Epithelial cell of proximal tubule (primary cell): ENCODE results near the gene TMEM184C. TPM values are rescaled to one million over a fixed set of nuclear protein-coding genes. Genes with fewer than 3 reads are reported as not detected.
A peak's percentile ranks its signal among the peaks of the same experiment; 100 is the strongest.

Experiments
- DNase-seq: peaks from one replicate; pipeline ENCODE4 v3.0.0-alpha.2; 2011; ENCODE audit warnings: low read depth
- H3K4me3 ChIP-seq: 2 replicates; pipeline ENCODE4 v1.5.1; 2011; ENCODE audit warnings: low read depth, mild to moderate bottlenecking, low read length
- total RNA-seq: library from RNA; depleted of rRNA; stranded (reverse); fragments of >200 nt; gene quantifications from 2 replicates; pipeline ENCODE4 v1.2.3, GENCODE V29; 2015
- TF ChIP-seq, protein P1 (sequence below): conservative IDR thresholded peaks from 2 replicates; pipeline ENCODE4 v1.5.1; 2012; ENCODE audit warnings: low read depth, mild to moderate bottlenecking, low read length

The TMEM184C gene
- total RNA-seq, 1 donor from 2014 or later: 21.7 TPM

- DNase-seq: no peak
- TF ChIP-seq, protein P1, sequence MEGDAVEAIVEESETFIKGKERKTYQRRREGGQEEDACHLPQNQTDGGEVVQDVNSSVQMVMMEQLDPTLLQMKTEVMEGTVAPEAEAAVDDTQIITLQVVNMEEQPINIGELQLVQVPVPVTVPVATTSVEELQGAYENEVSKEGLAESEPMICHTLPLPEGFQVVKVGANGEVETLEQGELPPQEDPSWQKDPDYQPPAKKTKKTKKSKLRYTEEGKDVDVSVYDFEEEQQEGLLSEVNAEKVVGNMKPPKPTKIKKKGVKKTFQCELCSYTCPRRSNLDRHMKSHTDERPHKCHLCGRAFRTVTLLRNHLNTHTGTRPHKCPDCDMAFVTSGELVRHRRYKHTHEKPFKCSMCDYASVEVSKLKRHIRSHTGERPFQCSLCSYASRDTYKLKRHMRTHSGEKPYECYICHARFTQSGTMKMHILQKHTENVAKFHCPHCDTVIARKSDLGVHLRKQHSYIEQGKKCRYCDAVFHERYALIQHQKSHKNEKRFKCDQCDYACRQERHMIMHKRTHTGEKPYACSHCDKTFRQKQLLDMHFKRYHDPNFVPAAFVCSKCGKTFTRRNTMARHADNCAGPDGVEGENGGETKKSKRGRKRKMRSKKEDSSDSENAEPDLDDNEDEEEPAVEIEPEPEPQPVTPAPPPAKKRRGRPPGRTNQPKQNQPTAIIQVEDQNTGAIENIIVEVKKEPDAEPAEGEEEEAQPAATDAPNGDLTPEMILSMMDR: no peak
- no peak overlapping the region for H3K4me3 ChIP-seq
These were observed 56.9 kb downstream of the TMEM184C start for GRCh38 chr4:147674073-147674472.

DNA sequence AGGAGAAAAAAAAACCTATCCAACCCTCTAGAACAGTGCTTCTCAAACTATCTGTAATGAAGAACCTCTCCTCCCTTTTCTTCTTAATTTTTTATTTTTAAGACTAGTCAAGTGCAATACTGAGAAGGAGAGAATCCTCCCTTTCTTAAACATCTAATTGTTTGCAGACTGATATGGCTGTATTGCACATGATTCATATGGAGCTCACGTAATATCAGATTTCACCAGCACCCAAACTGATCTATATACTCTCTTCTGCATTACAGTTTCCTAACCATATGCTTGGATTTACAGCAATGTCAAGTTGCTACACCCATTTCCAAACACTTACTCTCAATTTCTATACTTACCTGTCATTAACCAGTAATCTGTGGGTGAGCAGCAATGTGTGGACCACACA lies 57.3 kb downstream of the TMEM184C start:
- H3K4me3 ChIP-seq: no peak overlapping the region
- no peak for DNase-seq
- TF ChIP-seq, protein P1: no peak

DNA sequence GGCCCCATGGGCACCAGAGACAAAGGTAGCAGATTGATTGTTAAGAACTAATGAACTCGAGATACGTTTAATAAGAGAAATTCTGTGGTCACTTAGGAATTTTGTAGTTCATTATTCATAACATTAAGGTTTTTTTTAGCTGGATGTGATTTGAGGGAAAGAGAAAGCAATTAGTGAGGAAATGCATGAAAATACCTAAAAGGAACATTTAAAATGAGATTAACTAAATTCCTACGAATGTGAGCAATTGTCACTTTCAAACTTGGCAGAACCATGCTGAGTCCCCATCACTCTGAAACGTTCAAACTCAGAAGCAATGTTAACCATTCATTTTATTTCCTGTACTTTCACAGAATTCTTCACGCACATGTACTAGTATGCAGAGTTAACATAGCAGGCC lies 60.9 kb downstream of the TMEM184C start:
- no peak for DNase-seq
- TF ChIP-seq, protein P1: no peak
- H3K4me3 ChIP-seq: no peak overlapping the region

GRCh38 chr4:147678796-147679549 lies 61.8 kb downstream of the TMEM184C start:
- H3K4me3 ChIP-seq: no peak overlapping the region
- no peak for DNase-seq
- TF ChIP-seq, protein P1: peak; percentile 32

- peak overlapping the region; percentile 79 for H3K4me3 ChIP-seq
- DNase-seq: no peak
- TF ChIP-seq, protein P1: no peak
These were observed 65.6 kb downstream of the TMEM184C start for GRCh38 chr4:147682755-147683154.

DNA sequence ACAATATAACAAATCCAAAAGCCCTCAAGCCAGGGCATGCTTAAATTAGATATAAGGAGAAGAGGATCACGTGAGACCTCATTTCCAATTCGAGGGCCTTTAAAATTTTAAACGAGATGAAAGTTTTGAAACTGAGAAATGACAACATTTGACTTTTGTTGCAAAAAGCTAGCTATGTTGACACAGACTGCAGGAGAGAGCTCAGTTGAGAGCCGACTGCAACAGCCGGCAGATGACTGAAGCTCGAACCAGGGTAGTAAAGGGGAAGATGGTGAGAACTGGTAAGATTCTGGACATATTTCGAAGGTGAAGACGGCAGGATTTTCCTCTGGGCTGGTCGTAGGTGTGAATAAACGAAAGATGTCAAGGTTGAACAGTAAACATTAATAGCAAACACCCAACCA lies 66.0 kb downstream of the TMEM184C start:
- H3K4me3 ChIP-seq: peak overlapping the region; percentile 79
- TF ChIP-seq, protein P1: no peak
- no peak for DNase-seq
